ENCODE data around the gene KIF9. TPM values are rescaled to one million over a fixed set of nuclear protein-coding genes. Genes with fewer than 3 reads are reported as not detected.

The KIF9 gene
- polyA plus RNA-seq, 1 donor (not counting 4 experiments of a cell fraction or from before 2014, with no cell fraction given): 9.2 TPM

- no peak overlapping the region for H3K27ac ChIP-seq (ENCODE audit: control insufficient read depth, insufficient read depth, low read length)
- no peak for DNase-seq (ENCODE audit: low read depth, low spot score)
- no peaks in the 10 kb centered on the region for H3K4me1 ChIP-seq (ENCODE audit: control insufficient read depth, extremely low read depth, insufficient read depth, low read length)
- no peak for FAIRE-seq
- no peaks in the 10 kb centered on the region for H3K9me3 ChIP-seq (ENCODE audit: control insufficient read depth, low read depth, low read length)
- no peak overlapping the region for H3K4me2 ChIP-seq (ENCODE audit: control insufficient read depth, extremely low read depth, insufficient read depth, low read depth, low read length)
- no peak overlapping the region for H3K9ac ChIP-seq (ENCODE audit: control insufficient read depth, extremely low read depth, insufficient read depth, low read length)
- H3K79me2 ChIP-seq (ENCODE audit: control insufficient read depth, insufficient read depth, low read length): peaks cover 41% of the 10 kb centered on the region
- H3K9me1 ChIP-seq (ENCODE audit: control insufficient read depth, extremely low read depth, insufficient read depth, low read length): no peaks in the 10 kb centered on the region
- H2AFZ ChIP-seq (ENCODE audit: control insufficient read depth, low read length): no peak overlapping the region
- peaks cover 0 to 8% of the 10 kb centered on the region in 2 experiments for H3K36me3 ChIP-seq (ENCODE audit: control insufficient read depth in 2 of 2, extremely low read depth in 1 of 2, insufficient read depth in 2 of 2, low read length in 2 of 2)
- H3K4me3 ChIP-seq (ENCODE audit: control insufficient read depth in 2 of 3, extremely low read depth in 1 of 3, insufficient read depth in 2 of 3, low read depth in 1 of 3, low read length in 3 of 3): no peak overlapping the region
- no peak for TF ChIP-seq EZH2 (IDR thresholded peaks at IDR 0.05; ENCODE audit: low read length)
- TF ChIP-seq CTCF (optimal IDR thresholded peaks at IDR 0.05 in 1 of 3, IDR thresholded peaks at IDR 0.05 in 1 of 3, conservative IDR thresholded peaks at IDR 0.05 in 1 of 3; ENCODE audit: extremely low read depth in 1 of 3, insufficient read depth in 2 of 3, low read length in 3 of 3): no peak
- no peaks in the 10 kb centered on the region for H3K27me3 ChIP-seq (ENCODE audit: control insufficient read depth, extremely low read depth, insufficient read depth, low read length)
- H4K20me1 ChIP-seq (ENCODE audit: control insufficient read depth, extremely low read depth, insufficient read depth, low read length): no peaks in the 10 kb centered on the region
- dilution Hi-C loops (cut with MboI; ENCODE audit: extremely low pct_ligation_motif_present, low sequenced_read_pairs): no loop called here
Observed at GRCh38 chr3:47298439-47298838, 15.8 kb upstream of the KIF9 start.

GRCh38 chr3:47296562-47297302 lies 14.1 kb upstream of the KIF9 start:
- no peak for DNase-seq (ENCODE audit: low read depth, low spot score)
- FAIRE-seq: no peak
- Histone ChIP-seq H3K9me1 (ENCODE audit: control insufficient read depth, extremely low read depth, insufficient read depth, low read length) (no peaks in the 10 kb centered on the region), H3K4me1 (ENCODE audit: control insufficient read depth, extremely low read depth, insufficient read depth, low read length) (no peaks in the 10 kb centered on the region), H3K27ac (ENCODE audit: control insufficient read depth, insufficient read depth, low read length) (no peak overlapping the region), H3K27me3 (ENCODE audit: control insufficient read depth, extremely low read depth, insufficient read depth, low read length) (no peaks in the 10 kb centered on the region), H3K4me2 (ENCODE audit: control insufficient read depth, extremely low read depth, insufficient read depth, low read depth, low read length) (no peak overlapping the region), H3K9me3 (ENCODE audit: control insufficient read depth, low read depth, low read length) (no peaks in the 10 kb centered on the region), H3K4me3 (ENCODE audit: control insufficient read depth in 2 of 3, extremely low read depth in 1 of 3, insufficient read depth in 2 of 3, low read depth in 1 of 3, low read length in 3 of 3) (no peak overlapping the region), H3K9ac (ENCODE audit: control insufficient read depth, extremely low read depth, insufficient read depth, low read length) (no peak overlapping the region), H3K36me3 (ENCODE audit: control insufficient read depth in 2 of 2, extremely low read depth in 1 of 2, insufficient read depth in 2 of 2, low read length in 2 of 2) (peaks cover 2 to 3% of the 10 kb centered on the region in 2 experiments), H3K79me2 (ENCODE audit: control insufficient read depth, insufficient read depth, low read length) (peaks cover 44% of the 10 kb centered on the region), H2AFZ (ENCODE audit: control insufficient read depth, low read length) (no peak overlapping the region), H4K20me1 (ENCODE audit: control insufficient read depth, extremely low read depth, insufficient read depth, low read length) (no peaks in the 10 kb centered on the region)
- TF ChIP-seq EZH2 (IDR thresholded peaks at IDR 0.05; ENCODE audit: low read length) (no peak), CTCF (optimal IDR thresholded peaks at IDR 0.05 in 1 of 3, IDR thresholded peaks at IDR 0.05 in 1 of 3, conservative IDR thresholded peaks at IDR 0.05 in 1 of 3; ENCODE audit: extremely low read depth in 1 of 3, insufficient read depth in 2 of 3, low read length in 3 of 3) (no peak)
- dilution Hi-C loops (cut with MboI; ENCODE audit: extremely low pct_ligation_motif_present, low sequenced_read_pairs): no loop called here

All from keratinocyte (primary cell).